Measurements from ENCODE around the gene CPED1.
"Not testable (repeated sequence)": the region's sequence is repeated elsewhere in the genome, so short reads cannot be mapped to it uniquely, and the experiment has no call there.

Gene CPED1

DNA sequence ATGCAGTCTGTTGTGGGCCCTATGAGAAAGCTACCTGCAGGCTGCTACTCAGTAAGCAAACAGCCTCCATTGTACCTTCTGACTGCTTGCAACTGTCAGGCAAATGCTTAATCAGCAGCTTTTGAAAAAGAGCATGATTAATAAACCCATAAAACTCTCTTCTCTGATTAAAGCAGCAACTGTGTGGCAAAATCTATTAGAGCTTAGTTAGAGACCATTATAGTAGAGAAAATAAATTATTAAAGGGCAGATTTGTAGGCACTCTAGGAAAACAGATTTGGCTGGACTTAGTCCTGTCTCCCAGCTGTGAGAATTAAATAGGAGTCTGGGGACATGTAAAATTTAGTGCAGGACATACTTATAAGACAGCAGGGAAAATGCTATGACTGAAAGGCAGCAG, 207.8 kb downstream of the CPED1 start:
- no peak for DNase-seq

DNA sequence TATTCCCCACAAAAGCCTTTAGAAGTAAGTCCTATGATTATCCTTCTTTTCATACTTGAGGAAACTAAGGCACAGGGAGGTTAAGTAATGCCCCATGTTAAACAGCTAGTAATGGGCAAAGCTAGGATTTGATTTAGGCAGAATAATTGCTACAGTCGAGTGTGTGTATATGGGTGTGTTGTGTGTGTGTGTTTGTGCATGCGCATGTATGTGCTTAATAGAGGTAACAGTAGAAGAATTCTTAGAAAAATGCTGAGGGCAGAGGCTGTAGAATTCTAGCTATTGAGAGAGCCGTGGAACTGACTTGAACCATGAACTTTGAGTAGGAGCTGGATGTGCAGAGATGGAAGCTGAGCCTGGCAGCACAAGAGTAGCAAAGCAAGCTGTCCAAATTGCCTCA, 208.9 kb downstream of the CPED1 start:
- no peak for DNase-seq

DNA sequence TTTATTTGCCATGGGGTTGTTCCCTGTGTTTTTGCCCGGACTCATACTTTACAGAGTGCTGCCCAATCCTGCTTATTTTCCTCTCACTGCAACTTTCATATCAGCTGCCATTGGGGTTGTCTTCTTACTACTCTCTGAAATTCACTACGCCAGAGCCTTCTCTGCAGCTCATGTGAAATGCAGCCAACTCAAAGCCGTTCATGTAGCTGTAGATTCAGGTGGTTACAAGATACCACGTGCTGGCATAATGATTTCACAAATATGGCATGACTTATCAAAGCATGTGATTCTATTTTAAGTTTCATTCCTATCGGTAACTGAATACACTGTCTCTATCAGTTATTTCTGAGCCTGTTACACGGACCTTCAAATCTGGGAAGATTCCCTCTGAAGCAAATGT, 210.0 kb downstream of the CPED1 start:
- no peak for DNase-seq

DNA sequence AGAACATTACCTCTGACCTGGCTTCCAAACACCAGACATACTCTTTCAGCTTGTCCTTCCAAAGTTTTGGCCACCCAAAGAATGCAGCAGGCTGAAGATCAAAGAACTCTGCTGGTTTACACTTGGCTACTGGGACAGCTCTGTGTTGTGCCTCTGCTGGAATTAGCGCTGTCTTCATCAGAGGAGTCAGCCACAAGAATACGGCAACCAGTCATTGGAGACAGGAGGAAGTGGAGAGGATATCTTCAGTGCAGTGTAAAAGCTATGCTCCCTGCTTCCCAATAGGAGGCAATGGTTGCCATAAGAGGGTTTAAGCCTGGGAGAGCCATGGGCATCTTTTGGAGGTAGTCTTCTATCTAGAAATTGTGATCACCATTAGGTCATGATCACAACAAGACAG, 213.6 kb downstream of the CPED1 start:
- DNase-seq = no peak

DNA sequence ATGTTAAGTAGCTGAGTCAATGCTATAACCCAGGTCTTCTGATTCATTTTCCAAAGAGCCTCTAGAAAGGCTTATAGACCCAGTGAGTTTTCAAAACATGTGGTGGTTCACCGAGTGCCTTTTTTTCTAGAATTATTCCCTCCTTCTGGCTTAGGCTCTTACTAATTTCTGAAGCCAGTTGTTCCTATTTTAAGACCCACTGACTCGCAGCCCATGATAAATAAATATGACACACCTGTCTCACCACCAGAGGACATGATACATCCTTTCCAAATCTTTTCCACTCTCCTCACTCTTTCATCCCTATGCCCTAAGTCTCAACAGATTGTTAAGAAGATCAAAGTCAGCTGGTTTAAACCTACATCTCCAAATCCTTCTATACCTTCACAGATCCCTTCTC, 214.3 kb downstream of the CPED1 start:
- DNase-seq = no peak

DNA sequence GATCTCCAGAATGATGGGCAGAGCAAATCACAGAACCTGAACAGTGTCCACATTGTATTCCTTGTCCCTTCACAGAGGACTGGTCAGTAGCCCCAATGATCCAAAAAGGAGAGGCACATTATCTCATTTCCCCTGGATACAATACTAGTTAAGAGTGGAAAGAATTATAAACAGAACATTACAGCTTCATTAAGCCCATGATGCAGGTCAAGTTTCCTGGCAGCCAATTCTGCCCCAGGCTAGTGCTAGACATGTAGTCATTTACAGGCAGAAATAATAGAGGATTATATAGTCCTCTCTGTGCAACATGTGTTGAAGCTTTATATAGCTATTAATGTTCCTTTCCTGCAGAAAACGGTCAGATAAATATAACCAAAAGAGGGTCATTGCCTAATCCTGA, 216.0 kb downstream of the CPED1 start:
- DNase-seq = no peak

DNA sequence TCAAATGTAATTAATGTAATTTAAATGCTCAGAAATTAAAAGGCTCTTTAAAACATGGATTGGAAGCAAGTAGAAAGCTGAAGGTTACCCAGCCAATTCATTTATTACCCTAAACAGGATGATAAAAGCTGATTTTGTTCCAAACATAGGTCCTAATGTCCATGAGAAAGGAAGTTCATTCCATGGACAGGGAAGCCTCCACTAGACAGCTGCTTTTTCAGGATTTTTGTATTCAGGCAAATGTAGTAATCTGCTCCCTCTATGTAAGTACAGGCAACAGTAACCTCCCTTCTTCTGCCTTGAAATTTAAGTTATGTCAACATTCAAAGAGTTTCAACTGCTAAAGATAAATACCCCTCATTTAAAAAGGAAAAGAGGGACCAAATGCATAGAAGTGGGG, 217.3 kb downstream of the CPED1 start:
- no peak for DNase-seq

DNA sequence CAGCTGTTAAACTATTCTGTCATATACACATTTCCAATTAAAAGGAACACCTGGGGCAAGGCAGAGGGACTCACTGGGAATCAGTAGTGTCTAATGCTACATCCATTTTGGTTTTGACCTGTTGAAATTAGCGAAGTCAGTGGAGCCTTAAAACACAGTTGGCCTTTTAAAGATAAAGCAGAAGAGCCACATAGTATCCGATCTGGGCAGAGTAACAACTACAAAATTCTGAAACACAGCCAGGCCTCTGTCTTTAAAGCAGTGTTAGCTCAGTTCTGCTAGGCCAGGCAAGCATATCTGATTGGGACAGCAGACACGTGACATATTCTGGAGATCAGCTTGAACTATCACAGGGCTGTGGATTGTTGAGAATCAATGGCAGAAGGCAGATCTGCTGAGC, 222.7 kb downstream of the CPED1 start:
- DNase-seq = no peak

DNA sequence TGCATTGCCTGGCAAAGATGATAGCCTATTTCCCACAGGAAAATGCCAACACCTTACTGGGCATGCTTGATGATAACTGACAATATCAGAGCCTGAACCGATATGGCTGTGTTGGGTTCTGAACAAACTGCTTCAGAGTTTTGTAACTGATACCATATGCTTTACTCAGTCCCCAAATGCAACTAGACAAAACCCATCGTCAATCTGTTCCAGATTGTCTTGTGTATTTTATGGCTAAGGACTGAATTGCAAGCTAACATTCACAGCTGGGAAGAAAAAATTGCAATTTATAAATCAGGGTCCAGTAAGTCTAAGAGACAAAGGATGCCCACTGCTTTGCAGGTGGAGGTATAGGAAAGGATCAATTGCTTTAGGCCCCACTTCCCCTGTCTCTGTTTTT, 223.5 kb downstream of the CPED1 start:
- no peak for DNase-seq

DNA sequence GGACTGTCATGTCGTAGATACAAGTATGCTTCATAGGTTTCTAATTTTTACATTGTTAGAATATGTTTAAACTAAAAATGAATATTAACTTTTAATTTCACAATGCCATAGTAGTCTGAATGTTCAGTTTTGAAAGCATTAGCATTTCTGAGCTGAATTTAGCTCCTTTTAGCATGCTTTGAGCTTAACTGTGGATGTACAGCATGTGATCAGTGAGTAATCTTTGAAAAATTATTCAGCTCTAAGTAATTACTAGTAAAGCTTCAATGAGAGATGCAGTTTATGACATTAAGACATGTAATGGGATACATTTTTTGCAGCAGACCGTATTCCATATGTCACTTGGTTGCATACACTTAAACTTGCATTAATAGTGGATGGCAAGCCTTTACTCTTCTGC, 226.1 kb downstream of the CPED1 start:
- no peak for DNase-seq

DNA sequence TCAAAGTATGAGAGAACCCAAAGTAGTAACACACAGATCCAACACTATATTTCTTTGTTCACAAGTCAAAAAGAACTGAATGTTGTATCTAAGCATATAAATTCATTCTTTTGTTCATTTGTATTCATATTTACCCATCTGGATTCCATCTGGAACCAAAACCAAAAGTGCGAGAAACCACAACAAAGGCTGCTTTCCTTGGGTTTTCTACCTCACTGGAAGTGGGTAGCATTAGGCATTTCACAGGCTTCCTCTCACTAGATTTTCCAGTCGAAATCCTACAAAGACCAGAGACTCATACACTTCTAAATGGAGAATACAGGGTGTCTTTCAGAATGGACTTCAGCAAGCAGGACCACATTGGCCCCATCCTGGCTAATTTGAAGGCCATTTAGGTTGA, 230.5 kb downstream of the CPED1 start:
- no peak for DNase-seq

DNA sequence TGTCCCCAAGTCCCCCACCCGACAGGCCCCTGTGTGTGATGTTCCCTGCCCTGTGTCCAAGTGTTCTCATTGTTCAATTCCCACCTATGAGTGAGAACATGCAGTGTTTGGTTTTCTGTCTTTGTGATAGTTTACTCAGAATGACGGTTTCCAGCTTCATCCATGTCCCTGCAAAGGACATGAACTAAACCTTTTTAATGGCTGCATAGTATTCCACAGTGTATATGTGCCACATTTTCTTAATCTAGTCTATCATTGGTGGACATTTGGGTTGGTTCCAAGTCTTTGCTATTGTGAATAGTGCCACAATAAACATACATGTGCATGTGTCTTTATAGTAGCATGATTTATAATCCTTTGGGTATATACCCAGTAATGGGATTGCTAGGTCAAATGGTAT, 232.6 kb downstream of the CPED1 start:
- not testable (repeated sequence) for DNase-seq

DNA sequence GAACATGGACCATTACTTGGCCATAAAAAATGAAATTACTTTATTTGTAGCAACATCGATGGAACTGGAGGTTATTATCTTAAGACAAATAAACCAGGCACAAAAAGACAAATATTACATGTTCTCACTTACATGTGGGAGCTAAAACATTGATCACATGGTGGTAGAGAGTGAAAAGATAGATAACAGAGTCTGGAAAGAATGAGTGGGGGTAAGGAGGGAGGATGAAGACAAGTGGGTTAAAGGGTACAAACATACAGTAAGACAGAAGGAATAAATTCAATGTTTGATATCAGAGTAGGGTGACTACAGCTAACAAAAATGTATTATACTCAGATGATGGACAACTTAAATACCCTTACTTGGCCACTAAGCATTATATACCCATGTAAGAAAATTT, 240.3 kb downstream of the CPED1 start:
- DNase-seq = no peak

DNA sequence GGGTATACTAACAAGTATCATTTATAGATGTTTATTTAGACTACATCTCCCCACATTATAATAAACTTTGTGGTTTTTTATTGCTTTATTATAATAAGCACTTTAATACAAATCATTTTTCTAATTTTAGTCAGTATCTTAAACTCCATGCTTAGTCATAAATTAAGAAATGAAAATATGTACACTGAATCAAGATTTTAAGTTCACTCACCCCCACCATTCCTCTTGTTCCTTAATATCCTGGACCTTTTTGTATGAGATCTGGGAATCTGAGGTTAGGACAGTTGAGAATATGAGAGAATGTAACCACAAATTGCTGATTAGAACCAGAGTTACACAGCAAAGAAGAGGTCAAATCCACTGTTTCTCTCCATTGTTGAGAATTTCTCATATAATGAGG, 246.7 kb downstream of the CPED1 start:
- no peak for DNase-seq

DNA sequence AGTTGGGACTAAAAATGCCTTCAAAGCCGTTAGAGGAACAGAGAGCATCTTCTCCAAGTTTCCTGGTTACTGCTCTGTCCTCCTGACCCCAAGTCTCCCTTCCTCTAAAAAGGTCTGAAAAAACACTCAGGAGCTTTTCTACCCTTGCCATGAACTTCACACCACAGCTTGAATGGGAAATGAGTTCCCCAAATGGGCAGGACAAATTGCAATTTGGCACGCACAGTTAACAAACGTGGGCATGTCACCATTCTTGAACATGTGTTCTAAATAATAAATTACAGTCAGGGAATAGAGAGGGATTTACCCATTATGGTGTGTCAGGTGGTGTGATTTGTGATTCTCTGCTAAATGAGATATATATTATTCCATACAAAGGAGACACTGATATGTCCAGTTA, 249.1 kb downstream of the CPED1 start:
- DNase-seq = no peak

DNA sequence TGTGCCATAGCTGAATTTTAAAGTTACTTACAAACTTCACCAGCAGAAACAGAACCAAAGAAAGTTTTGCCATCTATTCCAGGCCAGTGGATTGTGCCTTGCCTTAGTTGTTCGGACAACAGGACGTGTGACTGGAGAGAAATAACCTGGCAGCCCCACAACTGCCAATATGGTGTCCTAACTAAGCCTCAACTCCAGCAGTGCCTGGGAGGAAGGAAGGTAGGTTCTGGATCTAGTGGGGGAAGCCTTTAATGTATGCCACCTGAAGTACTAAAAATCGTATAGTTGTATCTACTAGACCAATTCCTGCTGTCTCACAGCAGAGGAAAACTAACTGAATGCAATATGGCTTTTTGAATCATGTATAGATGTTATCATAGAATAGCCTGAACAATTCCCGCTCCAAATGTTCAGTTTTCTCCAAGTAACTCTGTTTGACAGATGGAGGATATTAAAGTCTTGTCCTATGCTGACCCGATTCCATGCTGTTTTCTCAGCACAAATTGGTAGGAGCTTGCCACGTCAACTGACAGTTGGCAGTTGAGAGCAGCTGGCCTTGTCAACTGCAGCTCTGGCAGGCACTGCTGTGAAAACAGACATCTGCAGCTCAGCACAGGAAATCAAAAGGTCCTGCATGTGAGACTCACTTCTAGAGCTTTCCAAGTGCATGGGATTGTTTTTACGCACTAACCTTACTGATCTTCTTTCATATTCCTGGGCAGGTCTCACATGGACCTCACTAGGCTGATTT, 255.8 kb downstream of the CPED1 start:
- no peak for DNase-seq

DNA sequence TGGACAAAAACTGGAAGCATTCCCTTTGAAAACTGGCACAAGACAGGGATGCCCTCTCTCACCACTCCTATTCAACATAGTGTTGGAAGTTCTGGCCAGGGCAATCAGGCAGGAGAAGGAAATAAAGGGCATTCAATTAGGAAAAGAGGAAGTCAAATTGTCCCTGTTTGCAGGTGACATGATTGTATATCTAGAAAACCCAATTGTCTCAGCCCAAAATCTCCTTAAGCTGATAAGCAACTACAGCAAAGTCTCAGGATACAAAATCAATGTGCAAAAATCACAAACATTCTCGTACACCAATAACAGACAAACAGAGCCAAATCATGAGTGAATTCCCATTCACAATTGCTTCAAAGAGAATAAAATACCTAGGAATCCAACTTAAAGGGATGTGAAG, 262.9 kb downstream of the CPED1 start:
- DNase-seq = not testable (repeated sequence)

DNA sequence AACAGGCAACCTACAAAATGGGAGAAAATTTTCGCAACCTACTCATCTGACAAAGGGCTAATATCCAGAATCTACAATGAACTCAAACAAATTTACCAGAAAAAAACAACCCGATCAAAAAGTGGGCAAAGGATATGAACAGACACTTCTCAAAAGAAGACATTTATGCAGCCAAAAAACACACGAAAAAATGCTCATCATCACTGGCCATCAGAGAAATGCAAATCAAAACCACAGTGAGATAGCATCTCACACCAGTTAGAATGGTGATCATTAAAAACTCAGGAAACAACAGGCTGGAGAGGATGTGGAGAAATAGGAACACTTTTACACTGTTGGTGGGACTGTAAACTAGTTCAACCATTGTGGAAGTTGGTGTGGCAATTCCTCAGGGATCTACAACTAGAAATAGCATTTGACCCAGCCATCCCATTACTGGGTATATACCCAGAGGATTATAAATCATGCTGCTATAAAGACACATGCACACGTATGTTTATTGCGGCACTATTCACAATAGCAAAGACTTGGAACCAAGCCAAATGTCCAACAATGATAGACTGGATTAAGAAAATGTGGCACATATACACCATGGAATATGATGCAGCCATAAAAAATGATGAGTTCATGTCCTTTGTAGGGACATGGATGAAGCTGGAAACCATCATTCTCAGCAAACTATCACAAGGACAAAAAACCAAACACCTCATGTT, 264.2 kb downstream of the CPED1 start:
- DNase-seq = not testable (repeated sequence)

DNA sequence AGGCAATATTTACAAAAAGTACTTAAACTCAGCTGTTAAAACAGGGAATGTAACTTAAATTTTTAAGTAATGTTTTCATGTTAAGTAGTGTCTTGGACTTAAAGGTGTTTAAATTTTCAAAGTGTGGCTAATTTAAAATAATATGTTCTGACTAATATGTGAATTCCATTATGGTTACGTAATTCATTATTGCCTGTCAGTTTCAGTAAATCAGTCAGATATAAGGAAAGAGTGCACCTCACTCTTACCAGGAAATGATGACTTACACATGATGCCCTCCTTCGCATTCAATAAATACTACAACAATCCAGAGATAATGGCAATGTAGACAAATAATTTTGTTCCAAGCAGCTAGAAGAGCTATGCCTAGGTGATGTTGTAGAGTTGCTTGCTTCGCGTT, 271.3 kb downstream of the CPED1 start:
- DNase-seq = no peak

DNA sequence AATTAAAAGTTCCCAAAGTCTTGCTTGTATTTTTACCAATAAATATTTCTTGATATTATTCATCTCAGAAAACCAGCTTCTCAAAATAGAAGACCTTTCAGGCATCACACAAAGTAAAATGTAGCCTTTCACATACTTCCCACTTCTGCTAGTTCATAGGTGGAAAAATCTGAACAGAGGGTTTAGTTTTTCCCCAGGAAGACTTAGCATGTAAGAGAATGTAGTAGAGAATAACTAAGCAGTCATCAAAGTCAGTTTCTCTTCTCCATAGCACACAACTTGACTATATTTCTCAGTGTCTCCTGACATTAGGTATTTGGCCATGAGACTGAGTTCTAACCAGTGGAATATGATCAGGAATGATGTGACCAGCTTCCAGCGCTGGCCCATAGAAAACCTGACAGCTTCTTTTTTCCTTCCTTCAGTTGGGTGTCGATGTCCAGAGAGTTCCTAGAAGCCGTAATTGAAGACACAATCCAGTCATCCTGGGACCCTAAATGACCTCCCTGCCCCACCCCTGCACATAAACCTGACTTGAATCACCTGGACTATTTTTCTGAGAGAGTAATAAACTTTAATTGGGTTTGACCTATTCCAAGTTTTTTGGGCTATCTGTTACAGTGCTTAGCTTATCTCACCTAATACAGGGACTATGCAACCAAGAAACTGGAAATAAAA, 272.8 kb downstream of the CPED1 start:
- no peak for DNase-seq

DNA sequence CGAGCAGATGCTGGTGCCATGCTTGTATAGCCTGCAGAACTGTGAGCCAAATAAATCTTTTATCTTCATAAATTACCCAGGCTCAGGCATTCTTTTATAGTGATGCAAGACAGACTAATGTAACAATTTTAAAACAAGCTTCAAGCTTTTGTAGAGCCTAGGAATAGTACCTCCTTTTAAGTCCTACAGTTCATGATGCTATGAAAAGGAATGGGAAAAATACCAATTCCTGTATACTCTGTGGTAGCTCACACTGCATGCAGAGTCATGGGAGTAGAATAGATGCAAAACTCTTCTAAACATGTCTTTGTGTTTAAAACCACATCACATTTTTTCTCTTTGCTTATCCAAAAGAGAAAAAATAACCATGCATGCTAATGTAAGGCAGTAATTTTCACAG, 273.7 kb downstream of the CPED1 start:
- DNase-seq = no peak

DNA sequence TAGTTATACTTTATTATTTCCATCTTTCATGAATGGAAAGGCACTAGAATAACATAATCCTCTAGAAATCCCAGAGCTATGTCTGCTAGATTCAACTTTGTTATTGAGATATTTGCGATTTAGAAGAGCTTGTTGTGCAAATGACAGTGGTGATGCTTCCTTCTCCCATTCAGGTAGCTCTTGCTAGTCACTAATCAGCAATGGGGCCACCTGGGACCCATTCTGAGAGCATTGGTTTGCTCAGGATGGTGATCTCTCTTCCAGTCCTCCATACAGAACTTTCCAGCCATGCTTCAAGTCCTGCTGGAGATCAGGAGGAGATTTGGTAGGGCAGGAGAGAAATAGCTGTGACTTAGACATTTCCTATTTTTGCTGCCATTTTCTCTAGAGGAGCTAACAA, 274.5 kb downstream of the CPED1 start:
- DNase-seq = no peak

DNA sequence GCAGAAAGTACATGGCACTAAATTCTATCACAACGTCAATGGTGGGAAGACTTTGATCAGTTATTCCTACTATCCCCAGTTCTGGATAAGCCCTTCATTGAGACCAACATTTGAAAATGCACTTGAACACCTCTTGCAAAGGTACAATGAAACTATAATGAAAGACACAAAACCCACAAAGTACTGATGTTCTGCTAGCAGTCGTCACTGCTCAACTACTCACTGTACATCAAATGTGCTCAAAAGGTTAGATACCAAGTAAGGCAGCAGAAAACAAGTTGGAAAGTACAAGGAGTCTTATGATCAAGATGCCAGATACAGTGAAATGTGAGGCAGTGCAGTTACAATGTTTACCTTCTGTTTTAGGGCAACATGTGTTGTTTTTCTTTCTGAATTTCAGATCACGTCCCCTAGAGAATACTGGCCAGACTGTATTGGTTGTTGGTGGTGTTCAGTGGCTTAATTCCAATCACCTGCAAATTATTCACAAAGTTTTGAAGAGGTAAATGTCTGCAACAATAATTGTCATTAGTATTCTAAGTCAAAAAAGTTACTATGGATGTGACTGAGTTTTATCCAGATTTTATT, 277.9 kb downstream of the CPED1 start:
- no peak for DNase-seq

DNA sequence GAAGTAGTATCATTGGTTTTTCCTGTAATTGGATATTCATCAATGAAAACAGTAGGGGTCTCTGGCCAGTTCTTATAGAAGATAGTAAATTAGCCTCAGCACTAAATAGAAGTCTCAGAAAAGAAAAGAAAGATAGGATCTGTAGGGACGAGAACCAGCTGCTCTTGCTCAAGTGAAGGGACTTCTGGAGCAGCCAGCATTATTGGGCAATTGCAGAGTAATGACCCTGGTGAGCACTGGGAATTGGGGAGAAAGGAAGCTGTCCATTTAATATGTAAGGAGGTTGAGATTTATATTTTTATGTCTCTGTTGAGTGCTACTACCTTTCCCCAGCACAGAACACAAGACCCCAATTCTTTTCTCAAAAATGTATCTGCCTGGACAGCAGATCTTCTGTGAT, 279.1 kb downstream of the CPED1 start:
- DNase-seq = no peak
